A673 (cell line): ENCODE data around the gene ZEB2.

ENCODE experiments used
- CTCF ChIP-seq: fragments of 300-800, 200-600 bp; sonication (generic); conservative IDR thresholded peaks from 2 replicates; pipeline ENCODE4 v1.5.1; 2017; ENCODE audit warnings: low read depth, mild to moderate bottlenecking, antibody characterized with exemption, low read length, moderate library complexity, mixed read lengths
- EZH2 ChIP-seq: fragments of 200-600 bp; sonication (generic); IDR thresholded peaks from 2 replicates; pipeline ENCODE4 v1.6.1; 2017; ENCODE audit warnings: borderline replicate concordance, low read depth, mild to moderate bottlenecking, mixed read lengths, antibody characterized with exemption, low read length; ENCODE audit not compliant: poor library complexity, severe bottlenecking

DNA sequence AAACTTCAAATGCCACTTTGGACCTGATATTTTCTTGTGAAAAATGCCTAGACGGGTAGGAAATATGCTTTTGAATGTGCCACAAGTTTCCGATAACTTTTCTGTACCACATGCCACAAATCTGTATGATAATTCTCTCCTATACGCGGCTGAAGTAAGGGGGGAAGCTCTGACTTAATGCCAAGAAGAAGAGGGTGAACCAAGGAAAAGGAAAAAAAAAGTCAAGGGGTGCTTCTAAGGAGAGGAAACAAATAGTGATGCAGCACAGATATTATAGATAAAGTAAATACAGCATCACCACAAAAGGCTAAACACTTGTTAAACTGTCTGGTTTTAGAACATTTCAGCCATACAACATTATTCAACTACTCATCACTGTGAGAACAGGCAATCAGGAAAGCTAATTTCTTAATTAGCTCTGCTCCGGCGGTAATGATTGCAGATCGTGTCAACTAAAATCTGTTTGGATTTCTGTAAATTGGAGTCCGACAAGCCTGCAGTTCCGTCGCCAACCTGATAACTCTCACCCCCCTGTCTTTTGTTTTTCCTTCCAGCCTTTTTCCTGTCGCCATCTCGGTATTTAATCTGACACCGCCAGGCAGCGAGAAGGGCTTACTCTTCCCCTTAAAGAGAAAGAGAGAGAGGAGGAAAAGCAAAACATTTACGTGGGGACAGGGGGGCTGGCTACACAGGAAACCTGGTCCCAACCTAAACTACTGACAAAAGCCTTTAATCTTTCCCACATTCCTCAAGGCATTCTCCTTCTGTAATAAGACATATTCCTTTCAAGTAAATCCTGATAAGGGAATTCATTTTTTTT is 67.5 kb downstream of the ZEB2 start:
- TF ChIP-seq CTCF (0 out of 2 replicates have a peak, but pooled peaks have one; percentile 14), EZH2 (no peak)
